ENCODE results near the gene IDH3B.
"Not testable (repeated sequence)": the region's sequence is repeated elsewhere in the genome, so short reads cannot be mapped to it uniquely, and the experiment has no call there.

Gene IDH3B

GRCh38 chr20:2703716-2704475, 39.9 kb upstream of the IDH3B start:
- Histone ChIP-seq H3K27me3 (ENCODE audit: control insufficient read depth in 5 of 5, insufficient read depth in 4 of 5, low read length in 5 of 5) (peaks cover 0 to 34% (median 5%) of the 10 kb centered on the region in 5 donors), H3K9ac (ENCODE audit: low read length in 5 of 5) (no peak overlapping the region), H3K4me1 (ENCODE audit: control insufficient read depth in 5 of 5, insufficient read depth in 5 of 5, low read length in 5 of 5) (no peaks in the 10 kb centered on the region), H3K27ac (ENCODE audit: low read depth, low read length) (no peak overlapping the region), H3K4me3 (ENCODE audit: low read depth in 1 of 5, low read length in 5 of 5) (no peak overlapping the region), H3K36me3 (ENCODE audit: control insufficient read depth in 5 of 5, insufficient read depth in 5 of 5, low read length in 5 of 5) (peaks cover 0 to 2% (median 0%) of the 10 kb centered on the region in 5 donors), H3K9me3 (ENCODE audit: control insufficient read depth in 5 of 5, low read length in 5 of 5) (no peaks in the 10 kb centered on the region)

GRCh38 chr20:2701671-2702081, 37.7 kb upstream of the IDH3B start:
- Histone ChIP-seq H3K9ac (ENCODE audit: low read length in 5 of 5) (no peak overlapping the region), H3K4me3 (ENCODE audit: low read depth in 1 of 5, low read length in 5 of 5) (no peak overlapping the region), H3K9me3 (ENCODE audit: control insufficient read depth in 5 of 5, low read length in 5 of 5) (no peaks in the 10 kb centered on the region), H3K36me3 (ENCODE audit: control insufficient read depth in 5 of 5, insufficient read depth in 5 of 5, low read length in 5 of 5) (no peaks in the 10 kb centered on the region), H3K27ac (ENCODE audit: low read depth, low read length) (no peak overlapping the region), H3K4me1 (ENCODE audit: control insufficient read depth in 5 of 5, insufficient read depth in 5 of 5, low read length in 5 of 5) (no peaks in the 10 kb centered on the region), H3K27me3 (ENCODE audit: control insufficient read depth in 5 of 5, insufficient read depth in 4 of 5, low read length in 5 of 5) (peaks cover 8 to 37% (median 12%) of the 10 kb centered on the region in 5 donors)

GRCh38 chr20:2700913-2701620, 37.1 kb upstream of the IDH3B start:
- H3K4me3 ChIP-seq (ENCODE audit: low read depth in 1 of 5, low read length in 5 of 5): no peak overlapping the region
- peaks cover 11 to 38% (median 12%) of the 10 kb centered on the region in 5 donors for H3K27me3 ChIP-seq (ENCODE audit: control insufficient read depth in 5 of 5, insufficient read depth in 4 of 5, low read length in 5 of 5)
- H3K9ac ChIP-seq (ENCODE audit: low read length in 5 of 5): no peak overlapping the region

GRCh38 chr20:2699775-2700413, 35.9 kb upstream of the IDH3B start:
- Histone ChIP-seq H3K27me3 (ENCODE audit: control insufficient read depth in 5 of 5, insufficient read depth in 4 of 5, low read length in 5 of 5) (peaks cover 21 to 48% (median 23%) of the 10 kb centered on the region in 5 donors), H3K27ac (ENCODE audit: low read depth, low read length) (no peak overlapping the region), H3K9me3 (ENCODE audit: control insufficient read depth in 5 of 5, low read length in 5 of 5) (no peaks in the 10 kb centered on the region), H3K36me3 (ENCODE audit: control insufficient read depth in 5 of 5, insufficient read depth in 5 of 5, low read length in 5 of 5) (no peaks in the 10 kb centered on the region), H3K4me3 (ENCODE audit: low read depth in 1 of 5, low read length in 5 of 5) (no peak overlapping the region), H3K9ac (ENCODE audit: low read length in 5 of 5) (no peak overlapping the region), H3K4me1 (ENCODE audit: control insufficient read depth in 5 of 5, insufficient read depth in 5 of 5, low read length in 5 of 5) (no peaks in the 10 kb centered on the region)

More at GRCh38 chr20:2700913-2701620, 37.1 kb upstream of the IDH3B start:
- Histone ChIP-seq H3K27ac (ENCODE audit: low read depth, low read length) (no peak overlapping the region), H3K36me3 (ENCODE audit: control insufficient read depth in 5 of 5, insufficient read depth in 5 of 5, low read length in 5 of 5) (no peaks in the 10 kb centered on the region), H3K4me1 (ENCODE audit: control insufficient read depth in 5 of 5, insufficient read depth in 5 of 5, low read length in 5 of 5) (no peaks in the 10 kb centered on the region), H3K9me3 (ENCODE audit: control insufficient read depth in 5 of 5, low read length in 5 of 5) (no peaks in the 10 kb centered on the region)

- Histone ChIP-seq H3K4me3 (ENCODE audit: low read depth in 1 of 5, low read length in 5 of 5) (no peak overlapping the region), H3K36me3 (ENCODE audit: control insufficient read depth in 5 of 5, insufficient read depth in 5 of 5, low read length in 5 of 5) (no peaks in the 10 kb centered on the region), H3K4me1 (ENCODE audit: control insufficient read depth in 5 of 5, insufficient read depth in 5 of 5, low read length in 5 of 5) (peaks cover 0 to 3% (median 0%) of the 10 kb centered on the region in 5 donors), H3K27me3 (ENCODE audit: control insufficient read depth in 5 of 5, insufficient read depth in 4 of 5, low read length in 5 of 5) (peaks cover 27 to 56% (median 31%) of the 10 kb centered on the region in 5 donors), H3K9me3 (ENCODE audit: control insufficient read depth in 5 of 5, low read length in 5 of 5) (no peaks in the 10 kb centered on the region), H3K27ac (ENCODE audit: low read depth, low read length) (no peak overlapping the region), H3K9ac (ENCODE audit: low read length in 5 of 5) (no peak overlapping the region)
These were observed 34.9 kb upstream of the IDH3B start for GRCh38 chr20:2698912-2699311.

GRCh38 chr20:2698186-2698817, 34.3 kb upstream of the IDH3B start:
- H3K9me3 ChIP-seq (ENCODE audit: control insufficient read depth in 5 of 5, low read length in 5 of 5): no peaks in the 10 kb centered on the region
- no peak overlapping the region for H3K4me3 ChIP-seq (ENCODE audit: low read depth in 1 of 5, low read length in 5 of 5)
- H3K27ac ChIP-seq (ENCODE audit: low read depth, low read length): no peak overlapping the region
- H3K36me3 ChIP-seq (ENCODE audit: control insufficient read depth in 5 of 5, insufficient read depth in 5 of 5, low read length in 5 of 5): no peaks in the 10 kb centered on the region
- H3K4me1 ChIP-seq (ENCODE audit: control insufficient read depth in 5 of 5, insufficient read depth in 5 of 5, low read length in 5 of 5): peaks cover 0 to 9% (median 3%) of the 10 kb centered on the region in 5 donors
- H3K9ac ChIP-seq (ENCODE audit: low read length in 5 of 5): no peak overlapping the region
- H3K27me3 ChIP-seq (ENCODE audit: control insufficient read depth in 5 of 5, insufficient read depth in 4 of 5, low read length in 5 of 5): peaks cover 27 to 60% (median 34%) of the 10 kb centered on the region in 5 donors

GRCh38 chr20:2697768-2698167, 33.8 kb upstream of the IDH3B start:
- H3K36me3 ChIP-seq (ENCODE audit: control insufficient read depth in 5 of 5, insufficient read depth in 5 of 5, low read length in 5 of 5): no peaks in the 10 kb centered on the region
- no peak overlapping the region for H3K27ac ChIP-seq (ENCODE audit: low read depth, low read length)
- H3K9me3 ChIP-seq (ENCODE audit: control insufficient read depth in 5 of 5, low read length in 5 of 5): no peaks in the 10 kb centered on the region
- H3K4me1 ChIP-seq (ENCODE audit: control insufficient read depth in 5 of 5, insufficient read depth in 5 of 5, low read length in 5 of 5): peaks cover 0 to 10% (median 3%) of the 10 kb centered on the region in 5 donors
- H3K4me3 ChIP-seq (ENCODE audit: low read depth in 1 of 5, low read length in 5 of 5): no peak overlapping the region
- no peak overlapping the region for H3K9ac ChIP-seq (ENCODE audit: low read length in 5 of 5)
- H3K27me3 ChIP-seq (ENCODE audit: control insufficient read depth in 5 of 5, insufficient read depth in 4 of 5, low read length in 5 of 5): peaks cover 27 to 58% (median 34%) of the 10 kb centered on the region in 5 donors

GRCh38 chr20:2696646-2697045, 32.6 kb upstream of the IDH3B start:
- Histone ChIP-seq H3K27ac (ENCODE audit: low read depth, low read length) (no peak overlapping the region), H3K4me1 (ENCODE audit: control insufficient read depth in 5 of 5, insufficient read depth in 5 of 5, low read length in 5 of 5) (peaks cover 0 to 17% (median 8%) of the 10 kb centered on the region in 5 donors), H3K27me3 (ENCODE audit: control insufficient read depth in 5 of 5, insufficient read depth in 4 of 5, low read length in 5 of 5) (peaks cover 24 to 57% (median 34%) of the 10 kb centered on the region in 5 donors), H3K36me3 (ENCODE audit: control insufficient read depth in 5 of 5, insufficient read depth in 5 of 5, low read length in 5 of 5) (no peaks in the 10 kb centered on the region), H3K9ac (ENCODE audit: low read length in 5 of 5) (no peak overlapping the region), H3K4me3 (ENCODE audit: low read depth in 1 of 5, low read length in 5 of 5) (no peak overlapping the region), H3K9me3 (ENCODE audit: control insufficient read depth in 5 of 5, low read length in 5 of 5) (no peaks in the 10 kb centered on the region)

- H3K9me3 ChIP-seq (ENCODE audit: control insufficient read depth in 5 of 5, low read length in 5 of 5); H3K4me3 ChIP-seq (ENCODE audit: low read depth in 1 of 5, low read length in 5 of 5); H3K36me3 ChIP-seq (ENCODE audit: control insufficient read depth in 5 of 5, insufficient read depth in 5 of 5, low read length in 5 of 5); H3K27ac ChIP-seq (ENCODE audit: low read depth, low read length); H3K9ac ChIP-seq (ENCODE audit: low read length in 5 of 5): not testable (repeated sequence)
- peaks cover 23 to 54% (median 34%) of the 10 kb centered on the region in 5 donors for H3K27me3 ChIP-seq (ENCODE audit: control insufficient read depth in 5 of 5, insufficient read depth in 4 of 5, low read length in 5 of 5)
- H3K4me1 ChIP-seq (ENCODE audit: control insufficient read depth in 5 of 5, insufficient read depth in 5 of 5, low read length in 5 of 5): peaks cover 0 to 17% (median 8%) of the 10 kb centered on the region in 5 donors
These were observed 32.0 kb upstream of the IDH3B start for GRCh38 chr20:2695984-2696525.

Data from subcutaneous abdominal adipose tissue (tissue), 5 donors.